HG02970 (cell line): Measurements from ENCODE around the gene ADM.
"Not testable (repeated sequence)": the region's sequence is repeated elsewhere in the genome, so short reads cannot be mapped to it uniquely, and the experiment has no call there.

ENCODE experiments used
- ATAC-seq: cut with Tn5 transposase; IDR thresholded peaks from one replicate; pipeline ENCODE4 v1.9.1; 2021; ENCODE audit warnings: mild to moderate bottlenecking, moderate library complexity, moderate number of reproducible peaks; ENCODE audit not compliant: unreplicated experiment, low FRiP score

The ADM gene, protein sequence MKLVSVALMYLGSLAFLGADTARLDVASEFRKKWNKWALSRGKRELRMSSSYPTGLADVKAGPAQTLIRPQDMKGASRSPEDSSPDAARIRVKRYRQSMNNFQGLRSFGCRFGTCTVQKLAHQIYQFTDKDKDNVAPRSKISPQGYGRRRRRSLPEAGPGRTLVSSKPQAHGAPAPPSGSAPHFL

DNA sequence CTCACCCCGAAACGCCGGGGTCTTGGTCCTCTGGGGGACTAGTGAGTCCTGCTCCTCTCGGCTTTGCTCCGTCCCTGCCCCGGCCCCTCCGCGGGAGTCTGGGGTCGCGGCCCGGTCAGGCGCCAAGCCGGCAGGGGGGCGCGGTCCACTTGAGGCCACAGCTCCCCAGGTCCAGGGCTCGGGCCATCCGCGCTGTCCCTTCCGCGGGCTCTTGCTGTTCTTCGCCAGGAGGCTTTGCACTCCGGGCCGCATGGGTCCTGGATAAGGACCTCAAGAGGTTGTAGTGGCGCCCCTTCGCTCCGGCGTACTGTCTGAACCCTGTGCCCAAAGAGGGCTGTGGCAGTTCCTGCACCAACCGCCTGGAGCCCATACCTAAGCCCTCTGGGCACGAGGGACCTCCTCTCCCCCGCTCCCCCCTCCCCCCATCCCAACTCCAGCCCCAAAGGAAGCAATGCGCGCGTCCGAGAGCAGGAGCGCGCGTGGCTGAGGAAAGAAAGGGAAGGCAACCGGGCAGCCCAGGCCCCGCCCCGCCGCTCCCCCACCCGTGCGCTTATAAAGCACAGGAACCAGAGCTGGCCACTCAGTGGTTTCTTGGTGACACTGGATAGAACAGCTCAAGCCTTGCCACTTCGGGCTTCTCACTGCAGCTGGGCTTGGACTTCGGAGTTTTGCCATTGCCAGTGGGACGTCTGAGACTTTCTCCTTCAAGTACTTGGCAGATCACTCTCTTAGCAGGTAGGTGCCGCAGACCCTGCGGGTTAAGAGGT lies at the start of gene ADM:
ADM (plus strand) TSS at position 579 of the 767 bp plus-strand sequence. CDS start 628 bp downstream, outside the sequence.
- ATAC-seq, result no peak

DNA sequence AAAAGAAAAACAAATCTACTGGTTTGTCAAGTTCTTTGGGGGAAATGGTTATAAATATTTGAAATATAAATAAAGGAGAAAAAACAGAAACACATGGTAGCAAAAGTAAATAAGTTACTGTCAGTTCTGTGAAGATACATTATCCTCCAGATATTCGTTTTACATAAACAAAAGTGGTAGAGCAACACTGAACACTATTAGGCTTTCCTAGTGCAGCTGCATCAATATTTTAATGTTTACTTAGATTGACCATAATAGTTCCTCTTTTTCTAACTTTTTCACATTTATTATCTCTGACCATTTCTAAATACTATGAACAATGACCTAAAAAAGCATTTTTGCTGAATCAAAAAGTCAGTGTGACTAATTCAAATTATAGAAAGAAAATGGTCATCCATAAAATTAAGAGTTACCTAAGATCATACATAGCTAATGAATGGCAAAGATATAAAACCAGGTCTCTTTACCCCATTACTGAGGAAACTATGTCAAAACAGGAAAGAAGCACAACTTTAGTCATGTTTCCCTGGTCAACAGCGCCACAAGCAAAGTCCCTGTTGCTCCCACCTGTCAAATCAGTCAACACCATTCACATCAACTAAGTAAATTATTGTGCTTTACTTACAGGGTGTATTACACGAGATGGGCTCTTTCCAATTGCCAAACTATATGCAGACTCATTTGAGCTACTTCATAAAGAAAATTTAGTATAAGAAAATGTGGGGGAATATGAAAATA lies 49.3 kb upstream of the ADM start:
- ATAC-seq, result no peak

DNA sequence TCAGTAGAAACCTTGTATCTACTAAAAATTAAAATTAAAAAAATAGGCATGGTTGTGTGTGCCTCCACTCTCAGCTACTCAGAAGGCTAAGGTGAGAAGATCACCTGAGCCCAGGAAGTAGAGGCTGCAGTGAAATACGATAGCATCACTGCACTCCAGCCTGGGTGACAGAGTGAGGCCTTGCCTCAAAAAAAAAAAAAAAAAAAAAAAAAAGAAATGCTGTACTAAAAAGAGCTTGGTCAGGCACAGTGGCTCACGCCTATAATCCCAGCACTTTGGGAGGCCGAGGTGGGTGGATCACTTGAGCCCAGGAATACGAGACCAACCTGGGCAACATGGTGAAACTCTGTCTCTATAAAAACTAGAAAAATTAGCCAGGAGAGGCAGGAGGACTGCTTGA lies 47.4 kb upstream of the ADM start:
- ATAC-seq, result no peak

DNA sequence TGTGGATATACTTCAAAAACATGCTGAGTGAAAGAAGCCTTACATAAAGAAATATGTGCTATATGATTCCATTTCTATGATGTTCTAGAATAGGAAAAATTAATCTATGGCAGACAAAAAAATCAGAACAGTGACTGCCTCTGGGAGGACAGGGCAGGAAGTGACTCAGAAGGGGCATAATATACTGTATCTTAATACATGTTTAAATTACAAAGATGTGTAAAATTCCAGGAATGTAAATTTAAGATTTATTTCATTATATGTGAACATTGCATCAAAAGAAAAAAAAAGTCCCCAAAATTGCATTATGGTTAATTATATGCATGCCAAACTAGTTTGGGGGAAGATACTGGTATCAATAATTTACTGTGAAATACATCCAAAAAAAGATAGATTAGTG lies 43.1 kb upstream of the ADM start:
- no peak for ATAC-seq

DNA sequence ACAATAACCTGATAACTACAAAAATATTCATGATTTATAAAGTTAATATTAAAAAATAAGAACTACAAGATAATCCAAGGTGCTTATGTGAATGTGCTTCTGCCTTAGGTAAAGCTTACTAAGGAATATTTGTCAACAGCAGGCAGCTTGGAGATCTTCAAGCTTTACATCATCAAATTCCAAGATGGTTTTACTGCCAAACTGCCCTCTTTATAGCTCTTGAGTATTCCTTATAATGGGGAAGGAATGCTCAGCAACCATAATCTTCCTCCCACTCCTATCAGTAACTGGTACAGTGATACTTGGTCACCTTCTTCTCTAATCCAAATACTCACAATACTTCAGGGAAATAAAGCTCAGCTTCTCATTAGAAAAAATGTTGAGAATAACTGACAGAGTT lies 40.9 kb upstream of the ADM start:
- no peak for ATAC-seq

DNA sequence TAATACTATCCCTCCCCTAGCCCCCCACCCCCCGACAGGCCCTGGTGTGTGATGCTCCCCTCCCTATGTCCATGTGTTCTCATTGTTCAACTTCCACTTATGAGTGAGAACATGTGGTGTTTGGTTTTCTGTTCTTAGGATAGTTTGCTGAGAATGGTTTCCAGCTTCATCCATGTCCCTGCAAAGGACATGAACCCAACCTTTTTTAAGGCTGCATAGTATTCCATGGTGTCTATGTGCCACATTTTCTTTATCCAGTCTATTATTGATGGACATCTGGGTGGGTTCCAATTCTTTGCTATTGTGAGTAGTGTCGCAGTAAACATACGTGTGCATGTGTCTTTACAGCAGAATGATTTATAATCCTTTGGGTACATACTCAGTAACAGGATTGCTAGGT lies 40.2 kb upstream of the ADM start:
- not testable (repeated sequence) for ATAC-seq

DNA sequence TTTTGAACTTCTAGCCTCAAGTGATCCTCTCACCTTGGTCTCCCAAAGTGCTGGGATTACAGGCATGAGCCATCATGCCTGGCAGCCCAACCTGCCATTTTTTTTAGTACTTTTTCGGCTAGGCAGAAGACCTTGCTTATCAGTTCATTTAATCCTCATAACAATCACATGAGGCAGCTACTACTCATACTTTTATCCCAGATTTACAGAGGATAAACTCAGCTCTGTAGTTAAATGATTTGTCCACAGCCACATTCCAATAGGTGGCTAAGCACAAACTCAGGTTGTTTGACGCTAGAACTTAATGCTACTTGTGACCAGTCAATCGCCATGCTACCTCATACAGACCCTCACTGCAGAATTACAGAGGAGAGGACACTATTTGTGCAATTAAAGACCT lies 38.9 kb upstream of the ADM start:
- no peak for ATAC-seq

DNA sequence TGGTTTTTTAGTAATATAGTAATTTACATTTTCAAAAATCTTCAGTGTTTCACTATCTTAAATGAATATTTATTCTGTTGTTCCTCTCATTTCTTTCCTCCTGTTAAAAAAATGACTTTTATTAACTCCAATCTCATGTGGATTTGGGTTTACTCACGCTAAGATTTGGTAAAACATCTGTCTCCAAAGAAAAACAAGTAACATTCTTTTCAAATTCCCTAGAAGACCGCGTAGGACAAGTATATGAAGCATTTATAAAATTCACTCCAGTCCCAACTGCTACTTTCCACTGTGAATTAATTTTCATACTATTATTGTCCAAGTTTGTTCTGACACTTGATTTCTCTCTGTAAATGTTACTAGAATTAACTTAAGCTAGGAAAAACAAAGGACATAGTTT lies 37.1 kb upstream of the ADM start:
- ATAC-seq, result no peak

DNA sequence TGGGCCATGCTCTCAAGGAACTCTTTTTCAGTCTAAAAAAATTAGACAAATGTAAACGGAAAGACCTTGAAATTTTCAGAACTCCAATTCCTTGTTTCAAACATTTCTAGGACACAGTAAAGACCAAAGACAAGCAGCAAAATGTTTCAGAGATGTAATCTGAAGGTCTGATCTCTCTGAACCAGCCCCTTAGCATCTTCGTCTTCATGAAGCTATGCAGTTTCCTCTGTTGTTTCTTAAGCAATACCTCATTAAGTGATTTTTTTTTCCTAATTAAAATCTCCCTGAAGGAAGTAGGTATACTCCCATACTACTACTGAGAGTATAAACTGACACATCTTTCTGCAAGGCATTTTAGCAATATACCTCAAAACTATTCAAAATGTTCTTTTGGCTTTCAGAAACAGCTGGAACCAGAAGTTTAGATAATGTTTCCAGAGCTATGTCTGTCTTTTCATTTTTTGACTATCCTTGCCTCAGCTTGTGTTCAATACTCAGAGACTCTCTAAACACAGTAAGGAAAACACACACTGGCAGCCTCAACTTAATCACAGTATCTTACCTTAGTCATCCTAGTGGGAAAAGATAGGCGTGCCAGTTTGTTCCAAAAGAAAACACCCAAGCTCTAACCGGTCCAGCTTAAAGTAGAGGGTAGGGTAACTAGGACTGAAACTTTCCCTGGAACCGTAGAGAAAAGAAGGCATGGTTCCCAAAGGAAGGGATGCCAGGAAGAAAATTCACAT lies 36.0 kb upstream of the ADM start:
- no peak for ATAC-seq

DNA sequence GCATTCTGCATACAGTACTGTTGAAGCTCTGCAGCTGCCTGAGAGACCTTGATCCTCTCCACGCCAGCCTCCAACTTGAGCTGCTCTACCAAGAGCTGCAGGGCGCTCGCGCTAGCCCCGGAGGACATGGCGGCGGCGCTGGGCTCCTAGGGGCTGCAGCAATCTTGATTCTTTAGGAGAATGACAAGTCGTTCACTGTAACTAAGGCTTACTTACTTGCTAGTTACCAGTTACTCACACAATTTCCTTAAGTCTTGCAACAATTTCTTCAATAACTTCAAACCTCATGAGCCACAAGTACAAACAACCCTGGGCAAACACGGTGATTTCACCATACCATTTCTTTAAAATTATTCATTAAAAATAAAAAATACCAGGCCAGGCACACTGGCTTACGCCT lies 32.7 kb upstream of the ADM start:
- no peak for ATAC-seq

DNA sequence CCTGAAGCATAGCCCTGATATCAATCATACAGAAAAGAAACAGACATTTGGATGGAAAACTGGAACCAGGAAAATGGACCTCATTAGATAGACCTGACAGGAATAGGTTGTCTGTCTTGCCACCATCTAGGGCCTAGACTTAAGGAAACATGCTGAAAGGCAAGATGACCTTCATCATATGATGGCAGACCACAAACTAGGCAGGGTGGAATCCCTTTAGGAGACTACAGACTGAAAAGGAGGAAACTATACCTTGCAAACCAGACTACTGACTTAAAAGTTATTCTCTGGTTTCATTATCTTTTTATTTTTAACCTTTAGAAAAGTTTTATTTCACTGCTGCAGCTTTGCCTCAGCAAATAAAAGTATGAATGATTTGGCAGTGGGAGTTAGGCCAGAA lies 31.1 kb upstream of the ADM start:
- ATAC-seq, result no peak

DNA sequence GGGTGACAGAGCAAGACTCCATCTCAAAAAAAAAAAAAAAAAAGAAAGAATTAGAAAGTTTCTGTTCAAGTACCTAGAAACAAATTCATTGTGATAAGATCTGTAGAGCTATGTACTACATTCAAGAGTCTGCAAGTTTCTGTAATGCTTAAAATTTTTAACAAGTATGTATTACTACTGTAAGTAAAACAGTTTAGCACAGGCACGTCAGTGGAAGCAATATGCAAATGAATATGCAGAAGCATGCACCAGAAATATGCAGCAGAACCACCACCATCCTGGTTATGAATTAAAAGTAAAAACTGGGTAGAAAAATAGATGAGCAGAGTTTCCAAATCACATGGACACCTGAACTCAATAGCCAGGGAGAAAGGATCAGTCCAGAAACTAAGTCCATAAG lies 30.1 kb upstream of the ADM start:
- no peak for ATAC-seq

DNA sequence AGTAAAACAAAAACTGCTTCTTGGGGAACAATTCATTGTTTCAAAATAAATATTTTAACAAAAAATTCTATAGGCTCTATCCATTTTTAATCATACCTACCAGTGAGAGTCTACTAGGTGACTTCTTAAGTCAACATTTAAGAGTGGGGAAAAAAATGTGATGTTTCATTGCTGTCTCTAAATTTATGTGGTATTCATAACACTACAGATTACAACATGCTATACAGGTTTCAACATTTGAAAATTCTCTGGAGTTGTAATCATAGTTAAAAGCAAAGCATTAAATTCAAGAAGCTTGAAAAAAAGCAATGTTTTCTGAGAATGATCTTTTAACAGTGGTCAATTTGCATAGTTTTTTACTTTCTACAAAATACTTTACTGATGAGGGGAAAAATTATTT lies 29.2 kb upstream of the ADM start:
- ATAC-seq, result no peak

DNA sequence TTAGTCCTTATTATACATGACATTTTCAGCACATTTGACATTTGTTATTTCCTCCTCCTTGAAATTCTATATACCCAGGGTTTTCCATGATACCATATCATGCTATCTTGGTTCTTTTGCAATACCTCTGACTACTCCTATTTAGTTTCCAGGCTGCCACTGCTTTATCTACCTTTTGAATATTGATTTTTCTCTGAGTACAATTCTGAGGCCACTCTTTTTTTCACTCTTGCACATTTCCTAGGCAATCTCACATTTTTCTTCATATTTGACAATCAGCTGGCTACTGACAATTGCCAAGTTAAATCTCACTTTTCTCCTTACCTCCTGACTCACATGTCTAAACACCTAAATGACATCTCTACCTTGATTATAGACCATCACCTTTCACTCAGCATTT lies 22.8 kb upstream of the ADM start:
- no peak for ATAC-seq

DNA sequence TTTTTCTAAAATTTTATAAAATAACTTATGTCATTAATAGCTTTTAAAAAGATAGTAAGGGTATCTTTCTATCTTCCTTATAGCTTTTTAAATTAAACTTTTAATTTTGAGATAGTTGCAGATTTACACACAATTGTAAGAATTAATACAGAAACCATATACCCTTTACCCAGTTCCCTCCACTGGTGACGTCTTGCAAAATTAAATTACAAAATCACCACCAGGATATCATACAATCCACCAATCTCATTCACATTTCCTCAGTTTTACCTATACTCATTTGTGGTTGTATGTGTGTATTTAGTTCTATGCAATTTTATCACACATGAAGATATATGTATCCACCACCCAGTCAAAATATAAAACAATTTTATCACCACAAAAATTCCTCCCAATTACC lies 20.9 kb upstream of the ADM start:
- ATAC-seq, result no peak

DNA sequence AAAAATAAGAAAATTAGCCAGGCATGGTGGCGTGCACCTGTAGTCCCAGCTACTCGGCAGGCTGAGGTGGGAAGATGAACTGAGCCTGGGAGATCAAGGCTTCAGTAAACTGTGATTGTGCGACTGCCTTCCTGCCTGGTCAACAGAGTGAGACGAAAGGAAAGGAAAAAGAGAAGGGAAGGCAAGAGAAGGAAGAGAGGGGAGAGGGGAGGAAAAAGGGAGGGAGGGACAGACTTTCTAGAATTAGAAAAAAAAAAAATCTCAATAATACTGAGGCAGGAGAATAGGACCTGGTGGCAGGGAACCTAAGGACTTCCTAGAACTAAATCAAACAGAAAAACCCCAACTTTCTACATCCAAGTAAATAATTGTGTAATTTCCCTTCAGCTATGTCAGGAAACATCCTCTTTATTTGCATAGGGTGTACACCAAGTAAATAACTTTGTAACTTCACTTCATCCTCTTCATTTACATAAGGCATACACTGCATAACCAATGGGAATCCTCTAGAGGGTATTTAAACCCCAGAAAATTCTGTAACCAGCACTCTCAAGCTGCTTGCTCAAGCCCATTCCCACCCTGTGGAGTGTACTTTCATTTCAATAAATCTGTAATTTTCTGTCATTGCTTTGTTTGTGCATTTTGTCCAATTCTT lies 19.6 kb upstream of the ADM start:
- no peak for ATAC-seq

DNA sequence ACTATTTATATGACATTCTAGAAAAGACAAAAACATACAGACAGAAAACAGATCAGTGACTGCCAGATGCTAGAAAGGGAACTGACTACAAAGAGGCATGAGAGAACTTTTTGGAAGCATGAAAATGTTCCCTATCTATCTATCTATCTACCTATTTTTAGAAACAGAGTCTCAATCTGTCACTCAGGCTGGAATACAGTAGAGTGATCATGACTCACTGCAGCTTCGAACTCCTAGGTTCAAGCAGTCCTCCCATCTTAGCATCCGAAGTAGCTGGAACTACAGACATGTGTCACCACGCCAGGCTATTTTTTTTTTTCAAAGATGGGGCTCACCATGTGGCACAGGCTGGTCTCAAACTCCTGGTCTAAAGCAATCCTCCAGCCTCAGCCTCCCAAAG lies 17.7 kb upstream of the ADM start:
- no peak for ATAC-seq

DNA sequence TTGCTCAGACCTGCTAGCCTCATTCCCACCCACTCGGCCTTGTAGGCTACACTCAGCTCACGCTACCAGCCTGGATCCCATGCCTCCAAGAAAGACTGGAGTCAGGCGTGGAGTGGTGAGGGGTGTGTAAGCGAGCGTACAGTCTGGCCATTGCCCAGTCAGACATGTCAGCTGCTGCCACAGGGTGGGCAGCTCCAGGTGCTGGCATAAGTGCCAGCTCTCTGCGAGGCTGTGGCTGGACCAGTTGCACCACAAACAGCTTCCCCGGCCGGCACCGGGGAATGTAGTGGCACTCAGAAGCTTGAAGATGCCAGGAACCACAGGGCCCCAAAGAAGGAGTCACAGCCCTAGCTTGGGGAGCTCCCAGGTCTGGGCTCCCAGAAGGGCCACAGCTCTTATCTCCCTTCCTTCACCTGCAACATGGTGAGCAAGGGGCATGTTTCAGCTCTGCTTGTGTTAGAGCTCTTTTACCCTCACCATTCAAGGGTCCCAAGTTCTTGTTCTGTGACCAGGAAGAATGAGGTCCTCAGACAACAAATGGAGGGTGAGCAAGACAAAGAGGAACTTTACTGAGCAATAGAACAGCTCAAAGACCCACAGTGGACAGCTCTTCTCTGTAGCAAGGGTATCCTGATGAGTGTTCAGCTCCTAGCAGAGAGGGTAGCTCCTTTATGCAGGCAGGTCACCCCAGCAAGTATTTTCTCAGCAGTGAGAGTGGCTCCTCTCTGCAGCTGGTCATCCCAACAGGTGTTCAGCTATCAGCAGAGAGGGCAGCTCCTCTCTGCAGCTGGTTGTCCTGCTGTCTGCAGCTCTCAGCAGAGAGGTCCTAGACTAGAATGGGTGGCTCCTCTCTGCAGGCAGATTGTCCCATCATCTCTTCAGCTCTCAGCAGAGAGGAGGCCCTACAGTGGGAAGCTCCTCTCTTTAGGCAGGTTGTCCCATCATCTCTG lies 16.8 kb upstream of the ADM start:
- ATAC-seq, result no peak
